GM12878 (cell line): ENCODE measurements around the gene PTCD1. TPM values are rescaled to one million over a fixed set of nuclear protein-coding genes. Genes with fewer than 3 reads are reported as not detected.

Experiments used
- ATAC-seq: fragments of 200-7000 bp; cut with Tn5 transposase; 3 replicates; pipeline ENCODE4 v1.9.1; 2020; ENCODE audit warnings: mild to moderate bottlenecking, moderate library complexity
- BruUV-seq: library from RNA; stranded (reverse); fragments of 400-500 nt; replicated peaks from 2 replicates; lab custom pipeline; 2021; lab: Mats Ljungman, UMichigan
- CTCF ChIA-PET: fragments of 300-600 bp; sonication (Branson Sonifier 250); formaldehyde crosslinking; extraction: SDS; loops from one replicate; lab custom pipeline; 2021; ENCODE audit warnings: inconsistent platforms; lab: Yijun Ruan, JAX
- POLR2A ChIA-PET: fragments of 350-600 bp; formaldehyde crosslinking; extraction: SDS; loops from one replicate; lab custom pipeline; 2021; ENCODE audit warnings: inconsistent platforms; lab: Charles Lee
- RAD21 ChIA-PET: fragments of 300-600 bp; sonication (Branson Sonifier 250); formaldehyde crosslinking; loops from one replicate; lab custom pipeline; 2023; ENCODE audit warnings: antibody characterized with exemption; ENCODE audit not compliant: unreplicated experiment; lab: Charles Lee
- SMC1A ChIA-PET: fragments of 300-600 bp; sonication (Branson Sonifier 250); formaldehyde crosslinking; loops from one replicate; lab custom pipeline; 2023; ENCODE audit not compliant: unreplicated experiment, uncharacterized antibody; lab: Charles Lee
- DNase-seq: peaks from one replicate; pipeline ENCODE4 v3.0.0-alpha.2; 2011; ENCODE audit warnings: low read depth, low spot score
- FAIRE-seq: peaks from 3 replicates; lab custom pipeline; 2011; peaks lifted over from hg19 to GRCh38; lab: Jason Lieb, UNC
- H2AFZ ChIP-seq: 2 replicates; pipeline ENCODE4 v1.6.0; 2011; ENCODE audit warnings: low read depth, low read length, control low read depth; ENCODE audit not compliant: control insufficient read depth
- H3K27ac ChIP-seq: 2 replicates; pipeline ENCODE4 v1.5.1; 2011; ENCODE audit warnings: control low read depth; ENCODE audit not compliant: control insufficient read depth, insufficient read depth
- H3K27me3 ChIP-seq, 2 experiments: replicated peaks in 1 of 2; 2 replicates each; pipeline versions ENCODE4 v1.6.0 to v1.6.1; 2011; ENCODE audit warnings: low read length in 1 of 2; ENCODE audit not compliant: control insufficient read depth in 2 of 2, insufficient read depth in 2 of 2
- H3K36me3 ChIP-seq, 2 experiments: 2 replicates each; pipeline ENCODE4 v1.5.1; 2011; ENCODE audit warnings: low read length in 1 of 2; ENCODE audit not compliant: control insufficient read depth in 2 of 2, insufficient read depth in 2 of 2
- H3K4me1 ChIP-seq: 2 replicates; pipeline ENCODE4 v1.6.1; 2011; ENCODE audit warnings: mild to moderate bottlenecking, low read length, moderate library complexity, mixed read lengths; ENCODE audit not compliant: control insufficient read depth, insufficient read depth
- H3K4me2 ChIP-seq: 2 replicates; pipeline ENCODE4 v1.6.0; 2011; ENCODE audit warnings: control low read depth; ENCODE audit not compliant: control insufficient read depth, insufficient read depth
- H3K4me3 ChIP-seq: fragments of 200-600 bp; sonication (generic); 2 replicates; pipeline ENCODE4 v1.5.1; 2016
- H3K79me2 ChIP-seq: 2 replicates; pipeline ENCODE4 v1.6.0; 2011; ENCODE audit warnings: low read length; ENCODE audit not compliant: control insufficient read depth, insufficient read depth
- H3K9ac ChIP-seq: 2 replicates; pipeline ENCODE4 v1.8.0; 2011; ENCODE audit warnings: low read length, control low read depth, mixed read lengths; ENCODE audit not compliant: control insufficient read depth, insufficient read depth
- H3K9me3 ChIP-seq: replicated peaks from 3 replicates; pipeline ENCODE4 v1.5.1; 2011; ENCODE audit warnings: mild to moderate bottlenecking, low read length; ENCODE audit not compliant: control insufficient read depth, insufficient read depth
- H4K20me1 ChIP-seq: 2 replicates; pipeline ENCODE4 v1.6.0; 2011; ENCODE audit not compliant: control insufficient read depth, insufficient read depth
- GATAD2B ChIP-seq: fragments of 450-650 bp; conservative IDR thresholded peaks from 2 replicates; pipeline ENCODE4 v1.6.1; 2017; ENCODE audit warnings: low read depth, mild to moderate bottlenecking, moderate library complexity
- PAX8 ChIP-seq: fragments of 450-650 bp; IDR thresholded peaks from 2 replicates; pipeline ENCODE4 v1.6.1; 2017; ENCODE audit warnings: mild to moderate bottlenecking, moderate library complexity
- POLR2A ChIP-seq: IDR thresholded peaks from 2 replicates; pipeline ENCODE4 v1.6.1; 2011; ENCODE audit warnings: low read depth, mild to moderate bottlenecking, low read length
- RELB ChIP-seq: fragments of 450-650 bp; IDR thresholded peaks from 2 replicates; pipeline ENCODE4 v1.6.1; 2017; ENCODE audit warnings: low read depth, mild to moderate bottlenecking, moderate library complexity
- SKIL ChIP-seq: fragments of 450-650 bp; IDR thresholded peaks from 2 replicates; pipeline ENCODE4 v1.6.1; 2017; ENCODE audit warnings: mild to moderate bottlenecking, low read depth, inconsistent platforms; ENCODE audit not compliant: poor library complexity, severe bottlenecking
- WGBS: methylation state at CpG from one replicate; pipeline ENCODE4 v1.1.6; 2016; ENCODE audit warnings: low lambda C conversion rate; ENCODE audit not compliant: insufficient replicate concordance, insufficient coverage; ENCODE audit errors: missing lambda C conversion rate; 5-methylcytosine and 5-hydroxymethylcytosine counted together
- in situ Hi-C: fragments of 300-500 bp; cut with MboI; formaldehyde crosslinking; loops from 9 replicates; pipeline ENCODE4 v1.14.3; 2018; ENCODE audit warnings: mixed read lengths
- intact Hi-C: fragments of 100-400 bp; cut with micrococcal nuclease; formaldehyde crosslinking; loops from one replicate; pipeline ENCODE4 v1.14.2; 2022; ENCODE audit not compliant: unreplicated experiment
- polyA plus RNA-seq, 11 experiments: library from polyadenylated mRNA; depleted of rRNA in 4 of 11; unstranded in 6 of 11; stranded (reverse) in 5 of 11; fragments of >200 nt; fragmentation: Nextera tagmentation in 4 of 11; fragmentation: Illumina TruSeq in 1 of 11; extraction: Ambion mirVana in 4 of 11; extraction: Trizol in 1 of 11; gene quantifications; 1 replicate in 1 of 11; 2 replicates in 10 of 11; pipeline versions ENCODE4 v1.2.1 to v1.2.3, GENCODE V29; 2011 to 2016; ENCODE audit warnings: inconsistent platforms in 2 of 11, missing spikeins in 2 of 11, low read depth in 1 of 11
- total RNA-seq, 4 experiments: library from RNA; depleted of rRNA in 3 of 4; stranded (reverse); fragments of >200 nt in 3 of 4; fragmentation: Illumina TruSeq in 1 of 4; extraction: Trizol in 1 of 4; gene quantifications; 2 replicates each; pipeline versions ENCODE4 v1.2.1 to v1.2.3, GENCODE V29; 2013 to 2021

PTCD1 gene
- total and polyA plus RNA-seq, 10 of the 15 experiments (the other 5 are each of a cell fraction or from before 2014, with no cell fraction given): 0.26 to 9.7 (median 5.0) TPM

GRCh38 chr7:99385564-99385963 lies 53.0 kb downstream of the PTCD1 start:
- intact Hi-C loops (no loop called here), in situ Hi-C loops (no loop called here)
- Histone ChIP-seq H2AFZ (no peak overlapping the region), H3K36me3 (peaks cover 15 to 31% of the 10 kb centered on the region in 2 experiments), H3K9ac (no peak overlapping the region), H3K27ac (no peak overlapping the region; the same call in 1 of the 2 replicates), H3K4me2 (no peak overlapping the region), H4K20me1 (no peaks in the 10 kb centered on the region), H3K27me3 (no peaks in the 10 kb centered on the region), H3K4me1 (peaks cover 13% of the 10 kb centered on the region), H3K9me3 (no peaks in the 10 kb centered on the region), H3K4me3 (no peak overlapping the region), H3K79me2 (peaks cover 36% of the 10 kb centered on the region)
- TF ChIP-seq RELB (no peak), GATAD2B (no peak), SKIL (no peak), PAX8 (no peak), POLR2A (peak; percentile 61)
- FAIRE-seq (no peak), DNase-seq (no peak), ATAC-seq (no peak)
- SMC1A ChIA-PET: no interaction called here
- RAD21 ChIA-PET: no interaction called here
- CTCF ChIA-PET: interaction anchor here (0.8 to 1.3 kb wide), 2 partner anchors 15 to 26 kb away, joined by 3 to 5 read pairs; no protein-coding TSS in a partner anchor
- POLR2A ChIA-PET: no interaction called here
- no TSS peak for BruUV-seq
- 79% methylated on average over 8 of the region's 8 CpGs for WGBS
